GM19452 (cell line): ENCODE results near the gene DEDD2.

Source experiments
- ATAC-seq: cut with Tn5 transposase; IDR thresholded peaks from one replicate; pipeline ENCODE4 v1.9.1; 2021; ENCODE audit not compliant: unreplicated experiment

Gene DEDD2

DNA sequence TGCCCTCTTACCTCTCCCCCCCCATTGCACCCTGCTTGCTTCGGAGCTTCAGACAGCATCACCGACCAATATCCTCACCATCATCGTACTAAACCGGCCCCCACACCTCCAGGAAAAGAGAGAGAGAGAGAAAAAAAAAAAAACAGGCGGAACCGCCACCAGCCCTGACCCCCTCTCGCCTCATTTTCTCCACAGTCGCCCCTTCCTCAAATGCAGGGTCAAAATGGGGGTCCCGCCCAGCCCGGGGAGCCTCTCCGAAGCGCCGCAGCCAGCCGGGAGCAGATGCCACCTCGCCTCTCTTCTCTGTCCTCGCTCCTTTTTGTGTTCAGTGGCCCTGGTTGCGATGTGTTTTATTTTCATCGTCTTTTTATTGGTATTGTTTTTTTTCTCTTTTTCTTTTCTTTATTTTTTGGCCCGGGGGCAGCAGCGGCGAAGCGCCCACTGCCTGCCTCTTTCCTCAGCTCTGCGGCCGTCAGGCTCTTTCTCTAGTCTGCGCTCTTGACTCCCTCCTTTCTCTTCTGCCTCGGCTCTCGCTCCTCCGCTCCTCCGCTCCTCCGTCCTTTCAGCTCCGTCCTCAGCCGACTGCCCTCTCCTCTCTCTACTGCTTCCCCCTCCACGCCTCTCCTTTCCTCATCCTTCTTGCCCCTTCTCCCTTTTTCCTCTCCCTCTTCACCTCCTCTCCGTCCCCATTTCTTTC is 41.4 kb downstream of the DEDD2 start:
- no peak for ATAC-seq

DNA sequence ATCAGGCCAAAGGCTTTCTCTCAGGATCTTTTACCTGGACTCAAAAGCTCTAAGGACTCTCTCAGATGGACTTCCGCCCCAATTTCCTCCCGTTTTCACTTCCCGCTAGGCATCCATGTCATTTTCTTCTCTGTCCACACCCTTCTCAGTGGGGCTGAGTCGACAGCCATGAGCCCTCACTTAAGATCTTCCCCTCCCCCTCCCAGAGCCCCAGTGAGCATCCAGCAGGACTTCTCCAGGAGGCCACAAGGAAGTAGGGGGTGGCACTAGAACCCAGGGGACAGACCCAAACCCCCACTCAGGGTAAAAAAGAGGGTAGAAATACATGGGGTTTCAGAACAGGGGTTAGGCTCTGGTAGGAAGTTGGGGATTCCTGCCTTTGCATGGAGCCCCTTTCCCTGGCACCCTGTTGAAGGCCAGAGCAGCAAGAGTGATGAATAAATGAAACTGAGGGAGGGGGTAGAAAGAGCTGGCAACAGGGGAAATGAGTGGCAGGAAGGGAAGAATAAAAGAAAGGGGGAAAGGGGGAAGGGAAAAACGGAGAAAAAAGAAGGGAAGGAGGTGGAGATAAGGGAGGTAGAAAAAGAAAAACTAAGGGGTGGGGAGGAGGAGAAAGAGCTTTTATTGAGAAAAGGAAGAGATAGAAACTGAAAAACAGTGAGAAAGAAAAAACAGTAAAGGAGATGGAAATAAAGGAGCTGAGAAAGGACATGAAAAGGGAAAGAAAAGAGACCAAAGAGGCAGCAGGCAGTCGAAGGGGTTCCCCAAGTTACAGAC is 42.3 kb downstream of the DEDD2 start:
- no peak for ATAC-seq

DNA sequence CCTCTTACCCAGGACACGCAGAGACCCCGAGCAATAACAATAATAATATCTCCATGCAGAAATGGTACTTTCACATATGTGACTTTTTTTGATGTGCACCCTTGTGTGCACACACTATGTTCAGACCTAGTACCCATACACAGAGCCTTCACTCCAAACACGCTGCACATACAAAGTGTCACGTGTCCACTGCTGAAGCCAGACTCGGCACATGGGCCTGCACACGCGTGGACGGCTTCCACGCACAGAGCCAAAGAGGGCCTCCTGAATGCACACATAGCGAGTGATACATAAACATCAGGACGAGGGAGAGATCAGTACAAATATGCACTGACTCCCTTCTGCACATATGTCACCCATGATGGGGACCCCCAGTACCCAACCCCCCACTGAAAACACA is 43.3 kb downstream of the DEDD2 start:
- no peak for ATAC-seq

DNA sequence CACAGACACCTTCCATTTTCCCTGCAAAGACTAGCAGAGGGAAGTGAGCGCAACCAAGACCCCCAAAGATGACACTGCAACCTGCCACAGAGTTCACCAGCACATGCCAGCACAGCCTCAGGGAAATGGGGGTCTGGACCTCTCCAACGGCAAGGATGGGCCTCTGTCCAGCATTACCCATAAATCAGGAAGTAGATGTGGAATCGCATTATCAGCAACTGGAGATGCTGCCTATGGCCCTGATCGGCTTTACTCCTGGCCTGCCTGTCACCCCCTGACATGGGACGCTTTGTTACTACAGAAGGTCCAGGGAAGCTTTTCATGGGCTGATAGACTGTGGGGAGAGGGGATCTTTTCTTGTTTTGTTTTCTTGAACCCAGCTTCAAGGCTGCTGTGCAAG is 43.8 kb downstream of the DEDD2 start:
- no peak for ATAC-seq

DNA sequence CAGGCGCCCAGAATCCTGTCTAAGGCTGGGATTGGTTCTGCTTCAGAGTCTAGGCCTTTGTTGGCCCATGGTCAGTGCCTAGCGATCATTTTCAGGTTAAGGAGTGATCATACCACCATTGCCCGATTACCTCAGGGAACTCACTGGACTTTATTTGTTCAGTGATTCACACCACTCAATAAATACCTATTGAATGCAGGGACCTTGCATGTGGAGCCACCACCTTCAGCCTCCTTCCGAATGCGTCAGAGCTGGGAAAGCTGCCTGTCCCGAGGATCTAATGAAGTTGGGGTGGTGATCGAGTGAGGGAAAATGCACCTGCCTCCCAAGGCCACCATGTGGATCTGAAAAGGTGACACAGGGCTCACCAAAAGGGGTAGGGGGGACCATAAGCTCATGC is 45.2 kb downstream of the DEDD2 start:
- no peak for ATAC-seq

DNA sequence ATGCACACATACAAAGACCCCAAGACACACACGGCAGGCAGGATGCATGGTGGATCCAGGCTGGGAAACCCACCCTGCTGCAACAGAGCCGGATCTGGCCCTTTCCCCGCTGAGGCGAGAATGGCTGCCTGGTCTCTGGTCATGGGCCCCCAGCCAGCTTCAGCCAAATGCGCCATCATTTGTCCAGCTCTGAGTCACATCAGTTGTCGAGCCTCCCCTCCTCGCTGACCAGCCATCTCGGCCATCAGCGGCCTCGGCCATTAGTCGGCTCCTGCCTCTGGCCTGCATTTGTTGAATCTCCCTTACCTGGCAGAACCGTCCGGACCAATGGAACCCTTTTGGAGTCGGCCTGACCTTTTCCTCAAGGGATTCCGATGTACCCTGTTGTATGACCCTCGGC is 46.8 kb downstream of the DEDD2 start:
- ATAC-seq, result no peak

DNA sequence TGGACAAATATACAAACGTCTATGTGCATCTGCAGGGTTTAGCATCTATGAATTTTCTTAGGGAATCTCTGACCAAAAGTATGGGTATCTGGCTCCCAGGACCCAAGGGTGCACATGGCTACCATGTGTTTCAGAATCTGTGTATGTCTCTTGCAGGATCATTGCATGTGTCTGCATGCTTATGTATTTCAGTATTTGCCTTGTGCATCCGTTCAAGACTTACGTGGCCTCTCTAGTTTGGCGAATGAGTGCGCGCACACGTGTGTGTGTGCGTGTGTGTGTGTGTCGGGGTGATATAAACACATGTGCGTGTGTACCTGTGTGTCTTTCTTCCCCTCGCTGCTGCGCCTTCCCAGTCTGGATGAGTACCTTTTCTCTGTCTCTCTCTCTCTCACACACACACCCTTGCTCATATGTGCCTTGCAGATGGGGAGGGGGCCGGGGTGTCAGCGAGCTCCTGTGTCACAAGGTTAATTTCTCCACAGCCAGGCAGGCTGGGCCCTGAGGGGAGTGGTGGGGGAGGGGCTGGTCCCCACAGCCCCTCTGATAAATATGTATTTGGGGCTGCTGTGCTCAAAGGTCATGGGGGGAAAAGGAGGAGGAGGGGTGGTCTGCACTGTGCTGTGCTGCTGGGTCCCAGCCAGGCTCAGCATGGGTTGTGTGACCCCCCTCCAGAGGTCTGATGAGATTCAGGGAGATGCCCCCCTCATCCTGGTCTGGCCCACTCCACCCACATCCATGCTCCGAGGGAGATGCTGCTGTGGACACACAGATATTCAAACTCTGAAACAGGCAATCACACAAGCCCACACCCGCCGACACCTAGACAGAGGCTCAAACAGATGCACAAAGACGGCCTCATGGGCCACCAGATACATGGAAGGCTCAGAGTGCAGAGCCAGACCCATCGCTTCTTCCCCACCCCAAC is 47.7 kb downstream of the DEDD2 start:
- no peak for ATAC-seq

DNA sequence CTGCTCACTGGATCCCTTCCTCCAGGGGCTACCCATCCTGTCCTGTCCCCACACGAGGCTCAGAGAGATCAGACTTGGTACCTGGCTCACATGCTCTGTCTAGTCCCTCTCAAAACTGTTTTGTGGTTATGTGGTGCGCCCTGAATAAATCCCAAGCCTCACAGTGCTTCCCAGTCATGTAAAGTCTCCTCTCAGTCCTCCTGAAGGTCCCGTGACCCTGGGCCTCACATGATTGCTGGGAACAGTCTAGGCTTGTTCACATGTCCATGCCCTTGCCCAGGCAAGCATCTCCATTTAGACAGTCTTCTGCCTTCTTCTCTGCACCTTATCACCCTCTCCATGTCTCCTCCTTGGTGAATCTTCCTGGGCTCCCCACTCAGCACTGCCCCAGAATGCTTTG is 49.3 kb downstream of the DEDD2 start:
- no peak for ATAC-seq

DNA sequence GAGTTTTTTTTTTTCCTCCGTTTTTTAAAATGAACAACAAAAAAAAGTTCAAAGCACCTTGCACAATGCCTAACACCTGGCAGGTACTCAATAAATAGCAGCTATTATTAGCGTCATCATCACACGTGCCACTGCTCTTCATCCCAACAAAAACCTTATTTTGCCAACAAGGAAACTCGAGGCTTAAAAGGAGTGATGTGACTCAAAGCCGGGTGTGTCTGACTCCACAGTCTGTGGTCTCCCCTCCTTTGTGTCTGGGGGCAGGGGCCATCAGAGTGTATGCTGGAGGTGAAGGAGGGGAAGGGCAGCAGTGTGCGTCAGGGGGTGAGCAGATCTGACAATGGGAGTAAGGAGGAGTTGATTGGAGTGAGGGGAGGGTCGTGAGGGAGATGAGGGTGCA is 51.2 kb downstream of the DEDD2 start:
- ATAC-seq, result no peak

DNA sequence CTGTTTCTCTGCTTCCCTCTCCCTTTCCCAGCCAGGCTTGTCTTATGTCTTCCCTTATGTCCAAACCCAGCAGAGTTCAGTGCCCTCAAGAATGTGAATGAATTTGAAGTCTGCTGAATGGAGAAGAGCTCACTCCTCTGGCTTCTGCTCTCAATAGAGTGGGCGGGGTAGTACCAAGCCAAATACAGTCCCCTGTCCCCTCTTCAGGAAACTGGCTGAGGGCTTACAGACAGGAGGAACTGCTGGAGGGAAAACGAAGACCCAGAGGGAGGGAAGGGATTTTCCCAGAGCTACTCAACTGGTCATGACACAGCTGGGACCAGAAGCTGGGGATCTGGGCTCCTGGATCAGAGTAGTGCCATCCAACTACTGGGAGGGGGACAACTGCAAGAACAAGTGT is 52.3 kb downstream of the DEDD2 start:
- ATAC-seq, result no peak

DNA sequence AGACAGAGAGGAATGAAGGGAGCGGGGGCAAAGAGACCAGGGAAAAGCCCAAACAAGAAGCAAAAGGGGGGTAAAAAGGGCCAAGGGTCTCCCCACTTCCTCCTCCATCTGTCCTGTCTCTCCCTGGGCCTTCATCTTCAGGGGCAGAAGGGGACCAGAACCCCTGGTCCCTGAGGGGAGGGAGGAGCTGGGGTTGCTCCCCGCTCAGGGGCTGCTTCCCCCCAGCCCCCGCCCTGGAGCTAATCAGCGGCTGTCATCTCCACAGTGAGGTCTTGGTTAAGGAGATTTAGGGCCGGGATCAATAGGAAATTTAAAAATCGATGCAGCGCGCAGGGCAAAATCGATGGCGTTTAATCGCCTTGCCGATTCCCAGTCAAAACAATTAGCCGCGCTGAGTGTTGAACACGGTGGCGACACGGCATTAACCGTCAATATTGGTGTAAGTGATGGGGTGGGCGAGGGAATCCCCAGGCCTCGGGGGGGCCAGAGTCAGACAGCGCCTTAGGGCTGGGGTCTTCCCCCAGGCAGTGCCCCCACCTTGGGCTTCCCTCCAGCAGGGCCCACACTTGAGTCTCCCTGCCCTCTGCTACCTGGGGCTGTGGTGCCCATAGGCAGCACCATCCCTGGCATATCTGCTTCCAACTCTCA is 55.7 kb downstream of the DEDD2 start:
- ATAC-seq, result no peak

DNA sequence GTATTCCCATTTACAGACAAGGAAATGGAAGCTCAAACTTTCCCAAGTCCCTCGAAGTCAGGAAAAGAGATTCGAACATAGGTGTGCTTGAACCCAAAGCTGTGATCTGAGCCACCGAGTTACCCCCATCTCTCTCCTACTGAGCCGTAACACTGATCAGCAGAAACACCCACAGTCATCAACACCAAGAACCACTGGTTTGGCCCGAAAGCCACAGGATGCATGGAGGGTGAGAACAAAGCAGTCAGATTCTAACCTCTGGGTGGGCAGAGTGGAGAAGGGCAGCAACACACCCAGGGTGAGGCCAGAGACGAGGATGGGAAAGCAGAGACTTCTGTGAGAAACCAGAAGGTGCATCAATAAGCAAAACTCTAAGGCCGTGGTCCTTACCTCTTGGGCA is 57.5 kb downstream of the DEDD2 start:
- ATAC-seq, result no peak

DNA sequence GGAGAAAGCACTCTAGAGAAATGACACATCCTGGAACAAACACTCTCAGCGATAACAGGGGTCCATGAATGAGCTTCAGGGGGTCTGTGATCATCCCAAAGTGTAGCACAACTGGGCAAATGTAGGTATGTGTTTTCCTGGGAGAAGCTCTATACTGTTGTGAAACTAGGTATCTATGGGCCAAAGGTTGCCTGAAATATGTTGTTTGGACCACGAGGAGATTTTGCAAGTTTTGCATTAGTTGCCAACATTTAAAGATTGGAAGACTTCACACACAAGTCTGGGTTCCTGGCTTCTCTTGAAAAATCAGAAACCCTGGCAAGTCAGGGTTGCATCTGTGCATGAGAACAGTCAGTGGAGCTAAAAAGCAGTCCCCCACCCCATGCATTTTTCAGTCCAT is 58.6 kb downstream of the DEDD2 start:
- ATAC-seq, result no peak

DNA sequence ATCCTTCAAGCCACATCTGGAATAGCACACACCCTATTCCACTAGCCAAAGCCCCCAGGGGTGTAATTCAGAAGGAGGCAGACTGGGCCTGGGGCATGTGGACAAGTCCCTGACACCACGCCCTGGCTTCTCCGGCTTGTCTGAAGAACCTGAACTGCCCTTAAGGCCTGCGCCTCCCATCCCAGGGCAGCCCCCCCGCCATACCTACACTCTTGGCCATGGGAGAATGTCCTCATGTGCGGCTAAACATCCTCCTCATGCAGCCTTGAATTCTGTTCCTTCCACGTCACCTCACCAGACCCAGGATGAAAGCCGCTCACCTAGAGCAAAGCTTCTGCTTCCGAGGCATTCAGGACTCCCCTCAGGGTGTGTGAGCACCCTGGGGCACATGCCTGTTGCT is 60.9 kb downstream of the DEDD2 start:
- no peak for ATAC-seq

DNA sequence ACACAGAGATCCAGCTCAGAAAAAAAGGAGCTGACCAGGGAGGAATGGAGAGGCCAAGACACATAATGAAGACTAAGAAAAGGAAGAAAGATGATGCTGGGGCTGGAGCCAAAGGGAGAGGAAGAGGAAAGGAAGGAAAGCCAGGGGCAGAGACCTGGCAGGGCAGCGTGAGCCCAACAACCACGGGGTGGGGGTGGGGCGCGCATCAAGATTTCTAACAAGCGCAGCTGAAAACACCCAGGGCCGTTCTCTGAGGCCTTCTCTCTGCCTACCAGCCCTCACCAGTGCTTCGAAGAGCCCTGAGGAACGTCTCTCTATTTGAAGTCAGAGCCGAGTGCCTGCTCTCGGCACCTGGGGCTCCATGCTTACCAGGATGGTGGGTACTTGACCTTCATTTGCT is 61.7 kb downstream of the DEDD2 start:
- no peak for ATAC-seq

DNA sequence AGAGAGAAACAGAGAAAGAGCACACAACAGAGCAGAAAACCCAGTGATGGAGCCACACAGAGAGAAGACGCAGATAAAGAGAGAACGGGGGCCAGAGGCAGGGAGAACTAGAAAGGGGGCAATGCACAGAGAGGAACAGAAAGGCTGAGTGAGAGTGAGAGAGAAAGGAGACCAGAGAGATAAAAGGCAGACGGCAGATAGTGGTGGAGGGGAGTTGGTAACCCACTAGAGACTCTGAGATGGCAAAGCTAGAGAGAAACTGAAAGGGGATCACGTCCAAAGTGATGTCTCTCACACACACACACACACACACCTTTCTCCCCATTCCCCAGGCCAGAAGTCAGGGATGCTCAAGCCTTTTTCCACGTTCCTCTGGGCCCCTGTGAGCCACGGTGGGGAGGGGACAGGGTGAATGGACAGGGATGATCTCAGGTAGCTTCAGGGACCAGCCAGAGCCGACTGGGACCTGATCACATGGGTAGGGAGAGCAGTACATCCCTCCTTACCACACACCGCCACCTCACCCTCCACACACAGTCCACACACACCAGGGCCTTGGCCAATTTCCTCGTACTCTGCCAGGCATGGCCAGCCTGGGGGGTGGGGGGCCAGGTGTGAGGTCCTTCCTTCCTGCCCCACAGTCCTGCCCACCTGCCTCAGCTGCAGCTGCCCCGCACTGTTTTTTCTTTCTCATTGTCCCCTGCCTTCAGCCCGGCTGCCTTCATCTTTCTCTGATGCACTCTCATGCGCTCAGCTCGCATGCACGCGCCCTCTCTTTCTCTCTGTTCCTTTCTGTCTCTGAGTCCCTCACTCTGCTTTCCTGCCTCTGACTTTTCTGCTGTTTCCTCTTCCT is 62.8 kb downstream of the DEDD2 start:
- ATAC-seq, result no peak

DNA sequence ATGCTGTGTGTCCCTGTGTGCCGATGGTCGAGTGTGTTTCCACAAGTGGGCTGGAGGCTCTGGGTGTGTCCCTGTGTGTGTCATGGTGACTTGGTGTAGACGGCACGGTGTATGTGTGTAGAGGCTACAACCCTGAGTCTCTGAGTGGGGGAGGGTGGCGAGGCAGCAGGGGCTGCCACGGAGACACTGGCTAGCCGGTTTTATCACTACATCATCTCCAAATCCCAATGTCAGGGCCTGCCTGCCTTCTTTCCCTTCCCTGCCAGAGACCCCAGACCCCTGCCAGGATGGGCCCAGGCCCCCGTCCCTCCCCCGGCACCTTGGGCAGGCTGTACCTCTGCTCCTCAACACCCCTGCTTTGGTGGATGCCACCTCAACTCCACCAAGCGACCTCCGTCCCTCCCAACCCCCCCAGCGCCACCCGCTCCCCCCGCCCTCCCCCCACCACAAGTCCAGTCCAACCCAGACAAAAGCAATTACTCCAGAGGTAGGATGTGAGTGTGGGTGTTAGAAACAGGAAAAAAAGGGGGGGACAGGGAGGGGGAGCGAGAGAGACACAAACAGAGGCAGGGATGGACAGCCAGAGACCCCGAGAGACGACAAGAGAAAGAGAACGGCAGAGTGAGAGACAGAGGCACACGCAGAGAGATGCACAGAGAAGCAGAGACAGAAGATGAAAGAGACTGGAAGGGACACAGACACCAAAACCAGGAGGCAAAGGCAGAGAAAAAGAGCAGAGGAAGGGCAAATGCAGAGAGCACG is 63.6 kb downstream of the DEDD2 start:
- ATAC-seq, result no peak

DNA sequence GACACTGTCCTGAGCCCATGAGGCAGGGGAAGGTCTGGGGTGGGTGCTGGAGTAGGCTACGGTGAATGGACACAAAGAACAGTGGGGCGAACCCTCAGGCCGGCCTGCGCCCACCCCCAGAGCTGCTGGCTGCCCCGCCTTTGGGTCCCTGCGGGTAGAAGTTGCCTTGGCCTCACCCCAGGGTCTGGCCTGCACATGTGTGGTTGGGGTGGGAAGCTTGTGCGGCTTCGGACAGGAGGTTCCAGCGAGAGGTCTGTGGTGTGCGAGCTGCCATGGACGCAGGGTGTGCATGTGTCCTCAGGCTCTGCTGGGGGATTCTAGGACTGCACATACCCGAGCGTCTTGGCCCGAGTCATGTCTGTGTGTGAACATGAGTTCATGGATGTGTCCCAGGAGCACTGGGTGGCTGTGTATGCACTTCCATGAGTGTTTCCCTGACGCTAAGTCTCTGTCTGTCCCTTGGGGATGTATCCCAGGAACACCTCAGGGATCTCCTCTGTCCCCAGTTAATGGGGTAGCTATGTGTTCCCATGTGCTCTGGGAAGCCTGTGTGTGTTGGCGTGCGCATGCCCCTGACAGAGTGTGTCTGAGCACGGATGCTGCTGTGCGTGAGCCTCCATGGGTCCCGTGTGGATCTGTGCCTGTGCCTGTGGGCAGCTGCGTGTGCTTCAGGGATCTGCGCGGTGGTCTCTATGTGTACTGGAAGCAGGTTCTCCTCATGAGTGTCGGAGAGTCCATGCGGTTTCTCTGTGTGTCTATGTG is 64.4 kb downstream of the DEDD2 start:
- ATAC-seq, result no peak
